Stomach (tissue), 4 donors: ENCODE measurements around the gene RAI2.

Experiments
- POLR2A ChIP-seq, 4 donors: fragments of 450-650 bp; IDR thresholded peaks; one replicate each; pipeline ENCODE4 v1.6.1; 2016; ENCODE audit warnings: antibody characterized with exemption in 4 of 4, control low read depth in 2 of 4, mild to moderate bottlenecking in 1 of 4, moderate library complexity in 1 of 4
- POLR2AphosphoS5 ChIP-seq, 3 donors: sonication (generic); formaldehyde crosslinking; IDR thresholded peaks; one replicate each; pipeline ENCODE4 v1.6.1; 2016; ENCODE audit warnings: antibody characterized with exemption in 3 of 3
- TF ChIP-seq, protein P1 (sequence below), 7 experiments: fragments of 450-650 bp in 4 of 7; fragments of 200-600 bp in 3 of 7; sonication (generic) in 3 of 7; IDR thresholded peaks; one replicate each; pipeline ENCODE4 v1.5.1; 2016 to 2019; ENCODE audit warnings: antibody characterized with exemption in 7 of 7, control low read depth in 2 of 7, mild to moderate bottlenecking in 1 of 7

DNA sequence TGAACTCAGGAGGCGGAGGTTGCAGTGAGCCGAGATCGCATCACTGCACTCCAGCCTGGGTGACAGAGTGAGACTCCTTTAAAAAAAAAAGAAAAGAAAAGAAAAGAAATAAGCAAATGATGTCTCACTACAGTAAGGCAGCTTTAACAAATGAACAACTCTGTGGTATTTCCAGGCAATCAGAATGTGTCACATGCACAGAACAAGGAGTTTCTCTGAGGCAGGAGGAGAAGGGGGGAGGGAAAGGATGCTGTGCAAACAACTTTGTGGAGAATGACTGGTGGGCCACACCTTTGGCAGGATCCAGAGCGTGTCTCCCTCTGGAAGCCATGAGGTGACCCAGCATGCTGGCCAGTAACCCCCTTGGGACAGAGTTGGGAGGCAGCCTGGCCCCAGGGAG lies 57.6 kb downstream of the RAI2 start:
- TF ChIP-seq, protein P1, sequence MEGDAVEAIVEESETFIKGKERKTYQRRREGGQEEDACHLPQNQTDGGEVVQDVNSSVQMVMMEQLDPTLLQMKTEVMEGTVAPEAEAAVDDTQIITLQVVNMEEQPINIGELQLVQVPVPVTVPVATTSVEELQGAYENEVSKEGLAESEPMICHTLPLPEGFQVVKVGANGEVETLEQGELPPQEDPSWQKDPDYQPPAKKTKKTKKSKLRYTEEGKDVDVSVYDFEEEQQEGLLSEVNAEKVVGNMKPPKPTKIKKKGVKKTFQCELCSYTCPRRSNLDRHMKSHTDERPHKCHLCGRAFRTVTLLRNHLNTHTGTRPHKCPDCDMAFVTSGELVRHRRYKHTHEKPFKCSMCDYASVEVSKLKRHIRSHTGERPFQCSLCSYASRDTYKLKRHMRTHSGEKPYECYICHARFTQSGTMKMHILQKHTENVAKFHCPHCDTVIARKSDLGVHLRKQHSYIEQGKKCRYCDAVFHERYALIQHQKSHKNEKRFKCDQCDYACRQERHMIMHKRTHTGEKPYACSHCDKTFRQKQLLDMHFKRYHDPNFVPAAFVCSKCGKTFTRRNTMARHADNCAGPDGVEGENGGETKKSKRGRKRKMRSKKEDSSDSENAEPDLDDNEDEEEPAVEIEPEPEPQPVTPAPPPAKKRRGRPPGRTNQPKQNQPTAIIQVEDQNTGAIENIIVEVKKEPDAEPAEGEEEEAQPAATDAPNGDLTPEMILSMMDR (IDR thresholded peaks at IDR 0.05): no peak
- no peak for TF ChIP-seq POLR2A (IDR thresholded peaks at IDR 0.05)
- TF ChIP-seq POLR2AphosphoS5 (IDR thresholded peaks at IDR 0.05): no peak
